Right cardiac atrium (tissue), 5 donors: ENCODE data around the gene ENOX2. TPM values are rescaled to one million over a fixed set of nuclear protein-coding genes. Genes with fewer than 3 reads are reported as not detected.

Source experiments
- ATAC-seq, 2 donors: fragments of 200-7000 bp; cut with Tn5 transposase; one replicate each; pipeline versions ENCODE4 v1.8.0 to v1.9.1; 2020; ENCODE audit warnings: moderate library complexity in 2 of 2, mild to moderate bottlenecking in 1 of 2
- DNase-seq, 3 donors: peaks; one replicate each; pipeline ENCODE4 v3.0.0-alpha.2; 2020
- H3K27ac ChIP-seq: one replicate; pipeline ENCODE4 v1.5.1; 2013; ENCODE audit warnings: mild to moderate bottlenecking, low read length, control low read depth, moderate library complexity
- H3K27me3 ChIP-seq: one replicate; pipeline ENCODE4 v1.6.1; 2013; ENCODE audit not compliant: control insufficient read depth, insufficient read depth
- H3K4me1 ChIP-seq: one replicate; pipeline ENCODE4 v1.6.1; 2013; ENCODE audit warnings: low read length; ENCODE audit not compliant: control insufficient read depth, insufficient read depth
- H3K4me3 ChIP-seq: one replicate; pipeline ENCODE4 v1.5.1; 2013; ENCODE audit warnings: low read length, control low read depth
- H3K9me3 ChIP-seq: one replicate; pipeline ENCODE4 v1.6.1; 2013; ENCODE audit warnings: low read length; ENCODE audit not compliant: control insufficient read depth
- WGBS: extraction: QIAGEN DNeasy Blood & Tissue Kit; methylation state at CpG from one replicate; pipeline ENCODE4 v1.1.7; 2013; 5-methylcytosine and 5-hydroxymethylcytosine counted together
- intact Hi-C, 4 donors: fragments of 100-400 bp; cut with DNase I; formaldehyde crosslinking; loops; one replicate each; pipeline versions ENCODE4 v1.11.0 to v1.14.0; 2022 to 2023
- polyA plus RNA-seq: library from polyadenylated mRNA; stranded (reverse); fragments of 200-250 nt; gene quantifications from one replicate; pipeline ENCODE4 v1.2.3, GENCODE V29; 2013
- total RNA-seq, 4 donors: library from RNA; stranded (reverse); fragmentation: NEBNext Ultra II Directional; extraction: Animal tissue kit (Norgen Biotek cat#: 25700); gene quantifications; one replicate each; pipeline ENCODE4 v1.2.1, GENCODE V29; 2021
- donor health status: healthy with polysubstance abuse.
- donor health status: DM: no; HTN: yes; CAD: no.
- donor health status: DM: no; HTN: no; CAD: no.
- donor health status: DM: no; HTN: yes; CAD: no; lungs with severe emphysema.
- donor health status: DM: yes; HTN: yes; CAD: no.

ENOX2 gene
- total and polyA plus RNA-seq, 5 donors = 6.2 to 20.1 (median 17.7) TPM

- intact Hi-C loops = loop anchor here (10.0 kb wide), 4 partner anchors 335 to 1305 kb away; no protein-coding TSS in a partner anchor
- 54% methylated on average over 2 of the region's 2 CpGs for WGBS
Observed at GRCh38 chrX:130909469-130910136, 6.6 kb upstream of the ENOX2 start.

DNA sequence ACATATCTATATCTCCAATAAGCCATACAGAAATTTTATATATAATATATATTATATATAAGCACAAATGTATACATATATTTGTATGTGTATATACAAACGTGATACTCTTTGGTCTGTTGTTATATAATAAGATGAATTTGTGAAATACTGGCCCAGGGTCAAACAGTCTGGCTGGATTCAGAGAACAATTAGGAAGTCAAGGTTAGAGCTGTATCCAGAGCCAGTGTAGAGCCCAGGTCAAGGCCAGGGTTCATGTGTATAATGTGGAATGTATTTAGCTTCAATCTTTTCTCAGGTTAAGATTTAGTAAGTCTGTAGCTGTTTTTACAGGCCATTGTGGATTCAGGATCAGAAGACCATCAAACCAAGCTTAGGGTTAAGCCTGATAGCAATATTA lies 3.8 kb upstream of the ENOX2 start:
- no peak for ATAC-seq
- Histone ChIP-seq H3K4me1 (peaks cover 2% of the 10 kb centered on the region), H3K4me3 (no peak overlapping the region), H3K27ac (no peak overlapping the region), H3K27me3 (no peaks in the 10 kb centered on the region), H3K9me3 (no peaks in the 10 kb centered on the region)
- intact Hi-C loops = no loop called here
- no peak for DNase-seq
- WGBS = 68% methylated on average over 1 of the region's 1 CpG

More at GRCh38 chrX:130909469-130910136, 6.6 kb upstream of the ENOX2 start:
- no peaks in the 10 kb centered on the region for H3K9me3 ChIP-seq
- no peaks in the 10 kb centered on the region for H3K4me1 ChIP-seq
- ATAC-seq (peak in 1 of 2 donors; percentile 60), DNase-seq (no peak)
- H3K27me3 ChIP-seq = no peaks in the 10 kb centered on the region
- no peak overlapping the region for H3K27ac ChIP-seq
- no peak overlapping the region for H3K4me3 ChIP-seq

DNA sequence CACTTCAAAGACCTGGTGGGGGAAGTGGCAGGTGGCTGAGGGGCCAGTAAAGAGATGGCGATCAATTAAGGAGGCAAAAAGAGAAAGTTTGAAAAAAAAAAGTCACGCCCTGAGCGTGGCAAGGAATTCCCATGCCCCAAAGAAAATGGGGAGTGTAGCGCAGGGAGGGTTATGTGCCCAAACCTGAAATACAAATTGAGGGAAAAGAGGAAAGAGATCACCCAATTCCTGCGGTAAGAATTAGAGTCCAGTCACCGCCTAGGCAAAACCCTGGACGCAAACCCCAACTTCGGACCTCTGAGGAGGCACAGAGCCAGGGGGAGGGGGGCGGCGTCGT lies 595 bp downstream of the ENOX2 start:
- no peaks in the 10 kb centered on the region for H3K9me3 ChIP-seq
- WGBS = 0% methylated on average over 10 of the region's 11 CpGs
- ATAC-seq (no peak), DNase-seq (no peak)
- H3K4me1 ChIP-seq = peaks cover 2% of the 10 kb centered on the region
- H3K27ac ChIP-seq = peak overlapping the region; percentile 46
- intact Hi-C loops = no loop called here
- H3K4me3 ChIP-seq = peak overlapping the region; percentile 94
- no peaks in the 10 kb centered on the region for H3K27me3 ChIP-seq

GRCh38 chrX:130896802-130897501 lies 6.1 kb downstream of the ENOX2 start:
- peak; percentile 61 to 75 for ATAC-seq
- 57% methylated on average over 9 of the region's 9 CpGs for WGBS
- Histone ChIP-seq H3K4me1 (peaks cover 2% of the 10 kb centered on the region), H3K4me3 (no peak overlapping the region), H3K27me3 (no peaks in the 10 kb centered on the region), H3K27ac (no peak overlapping the region), H3K9me3 (no peaks in the 10 kb centered on the region)
- peak in 1 of 3 donors; percentile 34 for DNase-seq
- intact Hi-C loops = no loop called here

DNA sequence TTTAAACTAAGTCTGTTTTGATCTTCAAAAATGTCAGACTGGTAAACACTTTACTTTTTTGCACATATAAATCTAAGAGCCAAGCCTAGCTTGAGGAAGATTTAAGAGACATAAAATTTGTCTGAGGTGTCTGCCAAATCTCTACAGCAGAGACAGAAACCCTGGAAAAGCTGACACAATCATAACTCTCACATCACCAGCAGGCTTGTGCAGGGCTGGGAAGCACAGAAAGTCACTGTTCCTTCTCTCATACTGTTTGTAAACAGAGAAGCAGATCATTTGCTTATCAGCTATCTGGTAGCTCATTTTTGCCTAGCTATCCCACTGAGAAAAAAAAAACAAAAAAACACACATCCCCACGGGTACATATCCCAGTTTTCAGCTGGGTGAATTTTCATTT lies 7.0 kb downstream of the ENOX2 start:
- H3K27ac ChIP-seq = no peak overlapping the region
- 26% methylated on average over 1 of the region's 1 CpG for WGBS
- no peaks in the 10 kb centered on the region for H3K4me1 ChIP-seq
- peak in 1 of 3 donors; percentile 42 for DNase-seq
- intact Hi-C loops = no loop called here
- ATAC-seq = peak; percentile 71 to 85
- no peaks in the 10 kb centered on the region for H3K27me3 ChIP-seq
- no peak overlapping the region for H3K4me3 ChIP-seq
- no peaks in the 10 kb centered on the region for H3K9me3 ChIP-seq

- intact Hi-C loops = no loop called here
- H3K4me1 ChIP-seq = no peaks in the 10 kb centered on the region
- 38% methylated on average over 2 of the region's 2 CpGs for WGBS
- H3K9me3 ChIP-seq = no peaks in the 10 kb centered on the region
- DNase-seq = no peak
- no peak overlapping the region for H3K4me3 ChIP-seq
- no peak overlapping the region for H3K27ac ChIP-seq
- peak; percentile 63 to 74 for ATAC-seq
- no peaks in the 10 kb centered on the region for H3K27me3 ChIP-seq
Observed at GRCh38 chrX:130895299-130895698, 7.7 kb downstream of the ENOX2 start.

DNA sequence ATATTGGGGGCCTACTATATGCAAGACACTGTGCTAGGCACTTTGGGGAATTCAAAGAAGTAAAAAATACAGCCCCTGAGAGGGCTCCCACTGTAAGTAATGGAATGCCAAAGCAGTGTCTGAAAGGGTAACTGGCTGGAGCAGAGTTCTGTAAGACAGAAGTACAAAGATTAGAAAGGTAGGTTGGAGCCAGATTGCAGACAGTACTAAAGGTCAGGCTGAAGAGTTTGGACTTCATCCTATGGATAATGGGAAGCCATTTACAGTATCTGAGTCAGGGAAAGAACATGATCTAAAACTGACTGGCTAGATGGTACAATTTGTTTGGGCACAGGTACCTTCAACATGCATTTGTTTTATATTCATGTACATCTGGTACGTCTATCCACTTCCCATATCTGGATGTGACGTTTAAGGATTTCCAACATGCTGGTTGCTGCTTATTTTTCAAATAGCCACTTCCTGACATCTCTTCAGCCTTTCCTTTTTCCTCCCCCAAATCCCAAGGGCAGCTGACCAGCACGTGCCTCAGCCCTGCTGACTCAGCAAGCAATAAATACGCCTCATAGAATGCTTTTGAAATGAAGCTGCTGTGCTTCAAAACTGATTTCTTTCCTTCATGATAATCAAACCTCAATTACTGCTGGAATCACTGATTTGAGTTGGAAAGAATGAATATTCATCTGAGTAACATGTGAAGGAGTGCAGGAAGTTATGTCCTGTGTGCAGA lies 9.5 kb downstream of the ENOX2 start:
- Histone ChIP-seq H3K4me1 (no peaks in the 10 kb centered on the region), H3K27ac (peak overlapping the region; percentile 37), H3K4me3 (no peak overlapping the region), H3K9me3 (no peaks in the 10 kb centered on the region), H3K27me3 (no peaks in the 10 kb centered on the region)
- WGBS = 22% methylated on average over 4 of the region's 4 CpGs
- peak in 1 of 3 donors; percentile 53 for DNase-seq
- no peak for ATAC-seq
- intact Hi-C loops = no loop called here

DNA sequence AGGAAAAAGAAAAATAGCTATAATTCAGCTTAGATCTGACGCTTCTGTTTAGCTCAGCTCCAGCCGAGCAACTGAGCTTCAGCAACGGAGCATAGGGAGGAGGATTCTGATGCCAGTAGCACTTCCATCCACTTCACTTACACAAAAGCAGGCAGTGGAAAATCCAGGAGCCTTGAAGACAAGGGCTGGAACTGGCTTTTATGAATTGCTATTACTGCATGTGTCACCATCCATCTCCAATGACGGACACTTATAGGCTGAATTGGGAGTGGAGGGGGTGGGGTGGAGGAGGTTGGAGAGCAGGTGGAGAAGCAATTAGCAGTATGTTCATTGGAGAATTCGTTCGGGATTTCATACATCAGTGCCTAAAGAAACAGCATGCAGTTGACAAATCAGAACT lies 15.6 kb downstream of the ENOX2 start:
- Histone ChIP-seq H3K4me1 (no peaks in the 10 kb centered on the region), H3K4me3 (no peak overlapping the region), H3K27me3 (no peaks in the 10 kb centered on the region), H3K27ac (no peak overlapping the region), H3K9me3 (no peaks in the 10 kb centered on the region)
- intact Hi-C loops = no loop called here
- DNase-seq = no peak
- no peak for ATAC-seq
- WGBS = 72% methylated on average over 6 of the region's 6 CpGs

DNA sequence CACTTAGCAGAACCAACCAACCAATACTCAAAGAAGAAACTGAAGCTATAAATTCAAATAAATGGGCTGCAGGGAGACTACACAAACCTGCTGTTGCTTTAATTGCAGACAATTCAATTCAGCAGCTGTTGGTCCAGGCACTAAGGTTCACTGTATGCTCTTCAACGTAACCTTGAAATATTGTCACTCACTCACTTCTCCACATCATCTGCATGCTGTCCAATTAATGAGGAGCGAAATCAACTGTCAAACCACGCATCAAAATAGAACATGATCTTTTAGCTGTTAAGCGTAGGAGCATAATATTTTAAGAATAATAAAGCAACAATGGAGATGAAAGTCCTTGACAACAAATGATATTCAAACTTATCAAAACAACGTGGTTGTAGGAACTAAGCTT lies 17.0 kb downstream of the ENOX2 start:
- WGBS = 49% methylated on average over 5 of the region's 5 CpGs
- no peaks in the 10 kb centered on the region for H3K27me3 ChIP-seq
- H3K9me3 ChIP-seq = no peaks in the 10 kb centered on the region
- H3K4me3 ChIP-seq = no peak overlapping the region
- H3K4me1 ChIP-seq = no peaks in the 10 kb centered on the region
- DNase-seq (no peak), ATAC-seq (no peak)
- intact Hi-C loops = no loop called here
- H3K27ac ChIP-seq = no peak overlapping the region

DNA sequence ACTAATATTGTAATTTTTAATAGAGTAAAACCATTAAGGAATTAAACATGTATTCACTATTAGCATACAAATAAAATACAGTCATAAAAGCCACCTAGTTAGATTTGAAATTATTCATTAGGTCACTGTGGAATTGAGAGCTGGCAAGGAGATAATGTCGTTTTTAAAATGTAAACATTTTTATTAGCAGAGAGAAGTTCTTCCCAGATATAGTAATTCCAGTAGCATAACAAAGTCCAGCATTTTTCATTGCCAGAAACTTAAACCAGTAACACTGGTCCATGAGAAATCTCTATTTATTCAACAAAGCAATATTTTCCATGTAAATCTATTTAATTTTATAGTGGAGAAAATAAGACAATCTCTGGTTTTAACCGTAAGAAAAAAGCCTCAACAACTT lies 17.5 kb downstream of the ENOX2 start:
- Histone ChIP-seq H3K27ac (no peak overlapping the region), H3K4me3 (no peak overlapping the region), H3K4me1 (no peaks in the 10 kb centered on the region), H3K27me3 (no peaks in the 10 kb centered on the region), H3K9me3 (no peaks in the 10 kb centered on the region)
- ATAC-seq = no peak
- 54% methylated on average over 2 of the region's 2 CpGs for WGBS
- intact Hi-C loops = no loop called here
- DNase-seq = no peak

- intact Hi-C loops = no loop called here
- no peaks in the 10 kb centered on the region for H3K9me3 ChIP-seq
- ATAC-seq (no peak), DNase-seq (no peak)
- H3K4me1 ChIP-seq = no peaks in the 10 kb centered on the region
- no peak overlapping the region for H3K27ac ChIP-seq
- no peaks in the 10 kb centered on the region for H3K27me3 ChIP-seq
- H3K4me3 ChIP-seq = no peak overlapping the region
Observed at GRCh38 chrX:130884627-130885026, 18.4 kb downstream of the ENOX2 start.
